Aorta (tissue), 5 donors: ENCODE measurements around the gene CPA5. TPM values are rescaled to one million over a fixed set of nuclear protein-coding genes. Genes with fewer than 3 reads are reported as not detected.

Source experiments
- ATAC-seq: fragments of 200-7000 bp; cut with Tn5 transposase; one replicate; pipeline ENCODE4 v1.9.1; 2022; ENCODE audit warnings: moderate library complexity; ENCODE audit not compliant: low FRiP score
- DNase-seq, 2 donors: peaks; one replicate each; pipeline ENCODE4 v3.0.0-alpha.2; 2020
- H3K27ac ChIP-seq, 2 donors: one replicate each; pipeline ENCODE4 v1.5.1; 2013; ENCODE audit warnings: low read length in 2 of 2, mild to moderate bottlenecking in 2 of 2, moderate library complexity in 2 of 2, control low read depth in 1 of 2, inconsistent platforms in 1 of 2, low read depth in 1 of 2
- H3K27me3 ChIP-seq, 2 donors: one replicate each; pipeline ENCODE4 v1.6.1; 2013; ENCODE audit warnings: control low read depth in 1 of 2, low read length in 1 of 2, mild to moderate bottlenecking in 1 of 2, moderate library complexity in 1 of 2; ENCODE audit not compliant: insufficient read depth in 2 of 2, control insufficient read depth in 1 of 2
- H3K36me3 ChIP-seq, 2 donors: one replicate each; pipeline ENCODE4 v1.6.1; 2013; ENCODE audit warnings: control low read depth in 1 of 2, low read length in 1 of 2, mild to moderate bottlenecking in 1 of 2; ENCODE audit not compliant: insufficient read depth in 2 of 2, control insufficient read depth in 1 of 2
- H3K4me1 ChIP-seq, 2 donors: one replicate each; pipeline ENCODE4 v1.6.1; 2013; ENCODE audit warnings: low read length in 2 of 2, control low read depth in 1 of 2, mild to moderate bottlenecking in 1 of 2, moderate library complexity in 1 of 2; ENCODE audit not compliant: insufficient read depth in 2 of 2, control insufficient read depth in 1 of 2
- H3K4me3 ChIP-seq, 2 donors: one replicate each; pipeline ENCODE4 v1.5.1; 2013; ENCODE audit warnings: low read length in 2 of 2, control low read depth in 1 of 2, mild to moderate bottlenecking in 1 of 2
- H3K9me3 ChIP-seq: one replicate; pipeline ENCODE4 v1.6.1; 2013; ENCODE audit warnings: mild to moderate bottlenecking, low read length; ENCODE audit not compliant: control insufficient read depth
- WGBS, 2 donors: extraction: QIAGEN DNeasy Blood & Tissue Kit; methylation state at CpG; one replicate each; pipeline ENCODE4 v1.1.7; 2013; 5-methylcytosine and 5-hydroxymethylcytosine counted together
- intact Hi-C, 2 donors: fragments of 100-400 bp; cut with DNase I; formaldehyde crosslinking; loops; one replicate each; pipeline versions ENCODE4 v1.14.2 to v1.15.0; 2022
- polyA plus RNA-seq, 2 donors: library from polyadenylated mRNA; stranded (reverse); fragments of 200-250 nt; gene quantifications; one replicate each; pipeline ENCODE4 v1.2.3, GENCODE V29; 2013
- total RNA-seq, 2 donors: library from RNA; stranded (reverse); fragmentation: NEBNext Ultra II Directional; extraction: Animal tissue kit (Norgen Biotek cat#: 25700); gene quantifications; one replicate each; pipeline ENCODE4 v1.2.1, GENCODE V29; 2021
- donor health status: healthy with polysubstance abuse.
- donor health status: Bipolar disorder and iron deficiency.
- donor health status: DM: no; HTN: no; CAD: no.
- donor health status: DM: no; HTN: no; CAD: no.
- donor health status: DM: yes; HTN: yes; CAD: no.

CPA5 gene
- total and polyA plus RNA-seq, 4 donors = not detected

GRCh38 chr7:130379019-130379418 is 34.4 kb downstream of the CPA5 start:
- Histone ChIP-seq H3K27ac (no peak overlapping the region), H3K4me1 (no peaks in the 10 kb centered on the region), H3K9me3 (no peaks in the 10 kb centered on the region), H3K27me3 (no peaks in the 10 kb centered on the region), H3K36me3 (no peaks in the 10 kb centered on the region), H3K4me3 (no peak overlapping the region)
- intact Hi-C loops = no loop called here
- DNase-seq (no peak), ATAC-seq (no peak)
- WGBS, 2 donors = 88 to 99% methylated on average over 7 of the region's 7 CpGs

GRCh38 chr7:130379532-130379920 is 34.9 kb downstream of the CPA5 start:
- ATAC-seq (peak; percentile 37), DNase-seq (no peak)
- Histone ChIP-seq H3K4me1 (no peaks in the 10 kb centered on the region), H3K9me3 (no peaks in the 10 kb centered on the region), H3K36me3 (no peaks in the 10 kb centered on the region), H3K4me3 (no peak overlapping the region), H3K27me3 (no peaks in the 10 kb centered on the region), H3K27ac (no peak overlapping the region)
- intact Hi-C loops = no loop called here
- WGBS, 2 donors = 31 to 39% methylated on average over 10 of the region's 10 CpGs

- peak; percentile 17 for ATAC-seq
- no peaks in the 10 kb centered on the region for H3K4me1 ChIP-seq
- H3K4me3 ChIP-seq = no peak within 1 kb of the TSS
- H3K36me3 ChIP-seq = no peaks in the 10 kb centered on the region
- H3K27ac ChIP-seq = no peak within 1 kb of the TSS
- no peak for DNase-seq
- 23% methylated on average over 20 of the region's 20 CpGs for WGBS, 2 donors
- H3K27me3 ChIP-seq = no peaks in the 10 kb centered on the region
- H3K9me3 ChIP-seq = no peaks in the 10 kb centered on the region
- intact Hi-C loops = no loop called here
These were observed 35.6 kb downstream of the CPA5 start, which contains the start of gene CPA1 for GRCh38 chr7:130379921-130380860. CPA1 (plus strand) TSS chr7:130380494; CDS start chr7:130380521, 27 bp downstream.

GRCh38 chr7:130380861-130381455 is 36.3 kb downstream of the CPA5 start:
- 94 to 95% methylated on average over 7 of the region's 7 CpGs for WGBS, 2 donors
- H3K4me1 ChIP-seq = no peaks in the 10 kb centered on the region
- no peaks in the 10 kb centered on the region for H3K36me3 ChIP-seq
- ATAC-seq (no peak), DNase-seq (no peak)
- H3K4me3 ChIP-seq = no peak overlapping the region
- no peaks in the 10 kb centered on the region for H3K27me3 ChIP-seq
- H3K27ac ChIP-seq = no peak overlapping the region
- H3K9me3 ChIP-seq = no peaks in the 10 kb centered on the region
- intact Hi-C loops = no loop called here

DNA sequence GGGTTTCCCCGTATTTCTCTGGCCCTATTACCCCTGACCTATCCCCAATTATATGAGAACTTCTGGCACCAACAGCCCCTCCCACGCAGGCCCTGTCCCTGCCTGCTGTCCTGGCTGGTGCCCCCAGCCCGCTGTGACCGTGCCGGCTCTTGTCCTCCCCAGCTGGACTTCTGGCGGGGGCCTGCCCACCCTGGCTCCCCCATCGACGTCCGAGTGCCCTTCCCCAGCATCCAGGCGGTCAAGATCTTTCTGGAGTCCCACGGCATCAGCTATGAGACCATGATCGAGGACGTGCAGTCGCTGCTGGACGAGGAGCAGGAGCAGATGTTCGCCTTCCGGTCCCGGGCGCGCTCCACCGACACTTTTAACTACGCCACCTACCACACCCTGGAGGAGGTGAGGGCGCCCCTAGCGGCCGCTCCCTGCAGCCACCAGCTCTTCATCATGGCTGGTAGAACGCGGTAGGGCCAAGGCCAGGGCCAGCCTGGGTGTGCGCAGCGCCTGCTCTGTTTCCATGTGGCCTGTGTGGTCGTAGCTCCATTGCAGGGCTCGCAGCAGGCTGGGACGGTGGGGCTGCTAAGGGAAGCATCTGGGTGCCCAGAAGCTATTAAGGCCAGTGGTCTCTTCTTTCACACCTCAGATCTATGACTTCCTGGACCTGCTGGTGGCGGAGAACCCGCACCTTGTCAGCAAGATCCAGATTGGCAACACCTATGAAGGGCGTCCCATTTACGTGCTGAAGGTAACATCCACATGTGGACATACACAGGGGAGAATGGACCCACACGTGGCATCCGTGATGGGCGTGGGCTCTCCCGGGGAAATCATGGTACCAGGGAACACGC is 37.1 kb downstream of the CPA5 start:
- intact Hi-C loops = no loop called here
- Histone ChIP-seq H3K27ac (no peak overlapping the region), H3K27me3 (no peaks in the 10 kb centered on the region), H3K4me3 (no peak overlapping the region), H3K36me3 (no peaks in the 10 kb centered on the region), H3K4me1 (no peaks in the 10 kb centered on the region), H3K9me3 (no peaks in the 10 kb centered on the region)
- 94% methylated on average over 41 of the region's 41 CpGs for WGBS, 2 donors
- no peak for ATAC-seq
- DNase-seq = no peak

- Histone ChIP-seq H3K36me3 (no peaks in the 10 kb centered on the region), H3K27ac (no peak overlapping the region), H3K4me1 (no peaks in the 10 kb centered on the region), H3K9me3 (no peaks in the 10 kb centered on the region), H3K27me3 (no peaks in the 10 kb centered on the region), H3K4me3 (no peak overlapping the region)
- intact Hi-C loops = no loop called here
- DNase-seq = no peak
- WGBS, 2 donors = 93 to 96% methylated on average over 18 of the region's 18 CpGs
- no peak for ATAC-seq
These were observed 38.8 kb downstream of the CPA5 start for GRCh38 chr7:130383187-130383980.

DNA sequence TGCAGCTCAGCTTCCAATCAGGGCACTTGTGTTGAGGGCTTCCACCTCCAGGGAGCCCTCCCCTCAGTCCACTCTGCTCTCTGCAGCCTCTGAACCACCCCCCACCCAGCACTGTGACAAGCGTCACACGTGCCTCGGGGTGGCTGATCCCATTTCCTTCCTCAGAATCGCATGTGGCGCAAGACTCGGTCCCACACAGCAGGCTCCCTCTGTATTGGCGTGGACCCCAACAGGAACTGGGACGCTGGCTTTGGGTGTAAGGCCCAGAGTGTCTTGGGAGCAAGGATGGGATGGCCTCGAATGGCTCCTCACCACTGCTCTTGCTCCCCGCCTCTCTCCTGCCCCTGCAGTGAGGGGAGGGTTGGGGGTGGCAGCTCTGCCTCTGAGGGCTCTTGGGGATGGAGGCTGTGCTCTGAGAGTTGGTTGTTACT is 39.8 kb downstream of the CPA5 start:
- Histone ChIP-seq H3K27ac (no peak overlapping the region), H3K4me1 (no peaks in the 10 kb centered on the region), H3K27me3 (no peaks in the 10 kb centered on the region), H3K4me3 (no peak overlapping the region), H3K36me3 (no peaks in the 10 kb centered on the region), H3K9me3 (no peaks in the 10 kb centered on the region)
- ATAC-seq (no peak), DNase-seq (peak in 1 of 2 donors; percentile 54)
- intact Hi-C loops = no loop called here
- WGBS, 2 donors = 90 to 95% methylated on average over 10 of the region's 10 CpGs
